HG03520 (cell line): Measurements from ENCODE around the gene PGM2L1.
"Not testable (repeated sequence)": the region's sequence is repeated elsewhere in the genome, so short reads cannot be mapped to it uniquely, and the experiment has no call there.

Source experiments
- ATAC-seq: cut with Tn5 transposase; IDR thresholded peaks from one replicate; pipeline ENCODE4 v1.9.1; 2021; ENCODE audit warnings: mild to moderate bottlenecking, moderate library complexity; ENCODE audit not compliant: unreplicated experiment

The PGM2L1 gene

GRCh38 chr11:74403607-74404321, 5.5 kb upstream of the PGM2L1 start:
- no peak for ATAC-seq

GRCh38 chr11:74400606-74401005, 2.4 kb upstream of the PGM2L1 start:
- no peak for ATAC-seq

GRCh38 chr11:74397501-74398243, 561 bp downstream of the PGM2L1 start:
- ATAC-seq, result peak; percentile 13

- ATAC-seq, result no peak
These were observed 6.0 kb downstream of the PGM2L1 start for GRCh38 chr11:74392256-74392655.

GRCh38 chr11:74391193-74391592, 7.0 kb downstream of the PGM2L1 start:
- no peak for ATAC-seq

GRCh38 chr11:74390697-74391096, 7.5 kb downstream of the PGM2L1 start:
- ATAC-seq, result no peak

- ATAC-seq, result peak; percentile 48
These were observed 9.4 kb downstream of the PGM2L1 start for GRCh38 chr11:74388678-74389327.

- no peak for ATAC-seq
These were observed 13.6 kb downstream of the PGM2L1 start for GRCh38 chr11:74384641-74385040.

- no peak for ATAC-seq
These were observed 17.3 kb downstream of the PGM2L1 start for GRCh38 chr11:74380746-74381439.

GRCh38 chr11:74377689-74378088, 20.5 kb downstream of the PGM2L1 start:
- no peak for ATAC-seq

- ATAC-seq, result no peak
These were observed 24.9 kb downstream of the PGM2L1 start for GRCh38 chr11:74373382-74373781.

- ATAC-seq, result no peak
These were observed 26.8 kb downstream of the PGM2L1 start for GRCh38 chr11:74371269-74372052.

GRCh38 chr11:74370123-74370522, 28.1 kb downstream of the PGM2L1 start:
- ATAC-seq, result no peak

GRCh38 chr11:74367881-74368280, 30.4 kb downstream of the PGM2L1 start:
- no peak for ATAC-seq

GRCh38 chr11:74366576-74366975, 31.7 kb downstream of the PGM2L1 start:
- ATAC-seq, result no peak

- ATAC-seq, result not testable (repeated sequence)
These were observed 32.4 kb downstream of the PGM2L1 start for GRCh38 chr11:74365805-74366204.

- no peak for ATAC-seq
These were observed 40.8 kb downstream of the PGM2L1 start for GRCh38 chr11:74357449-74357848.

GRCh38 chr11:74355626-74356025, 42.6 kb downstream of the PGM2L1 start:
- ATAC-seq, result no peak

GRCh38 chr11:74354036-74354435, 44.2 kb downstream of the PGM2L1 start:
- ATAC-seq, result no peak

- ATAC-seq, result no peak
These were observed 50.9 kb downstream of the PGM2L1 start for GRCh38 chr11:74347381-74347780.
